GM12878 (cell line): ENCODE results near the gene LMBR1. TPM values are rescaled to one million over a fixed set of nuclear protein-coding genes. Genes with fewer than 3 reads are reported as not detected.

ENCODE experiments used
- ASH2L ChIP-seq: fragments of 300-600, 200-600 bp; sonication (generic); IDR thresholded peaks from 2 replicates; pipeline ENCODE4 v1.6.1; 2017; ENCODE audit warnings: low read depth, mild to moderate bottlenecking, borderline replicate concordance
- ATF3 ChIP-seq: IDR thresholded peaks from 2 replicates; pipeline ENCODE4 v1.6.1; 2011; ENCODE audit warnings: low read depth, mild to moderate bottlenecking, low read length, moderate library complexity, borderline replicate concordance; ENCODE audit errors: extremely low read depth
- BACH1 ChIP-seq: fragments of 450-650 bp; IDR thresholded peaks from 2 replicates; pipeline ENCODE4 v1.6.1; 2017; ENCODE audit warnings: mild to moderate bottlenecking, borderline replicate concordance
- BCL11A ChIP-seq: IDR thresholded peaks from 2 replicates; pipeline ENCODE4 v1.6.1; 2011; ENCODE audit warnings: low read depth, low read length
- BMI1 ChIP-seq: fragments of 450-650 bp; IDR thresholded peaks from 2 replicates; pipeline ENCODE4 v1.6.1; 2016; ENCODE audit warnings: mild to moderate bottlenecking, moderate library complexity, borderline replicate concordance
- BRCA1 ChIP-seq: IDR thresholded peaks from 2 replicates; pipeline ENCODE4 v1.6.1; 2011; ENCODE audit warnings: low read depth, low read length, improper control_type of control experiment
- CEBPB ChIP-seq, 2 experiments: fragments of 150-350 bp in 1 of 2; IDR thresholded peaks; 2 replicates each; pipeline ENCODE4 v1.6.1; 2012 to 2014; ENCODE audit warnings: low read depth in 2 of 2, low read length in 2 of 2, borderline replicate concordance in 1 of 2, inconsistent platforms in 1 of 2
- CREB1 ChIP-seq: IDR thresholded peaks from 2 replicates; pipeline ENCODE4 v1.6.1; 2012; ENCODE audit warnings: low read depth, mild to moderate bottlenecking, inconsistent platforms
- E2F4 ChIP-seq: IDR thresholded peaks from 2 replicates; pipeline ENCODE4 v1.6.1; 2012; ENCODE audit warnings: low read depth, low read length, improper control_type of control experiment
- EED ChIP-seq: sonication (generic); IDR thresholded peaks from 2 replicates; pipeline ENCODE4 v1.6.1; 2016; ENCODE audit warnings: antibody characterized with exemption, low read depth
- EP300 ChIP-seq, 2 experiments: fragments of 150-350 bp in 1 of 2; IDR thresholded peaks; 2 replicates each; pipeline ENCODE4 v1.6.1; 2011 to 2012; ENCODE audit warnings: low read depth in 2 of 2, low read length in 2 of 2, borderline replicate concordance in 1 of 2, improper control_type of control experiment in 1 of 2, inconsistent platforms in 1 of 2; ENCODE audit not compliant: control insufficient read depth in 1 of 2
- FOS ChIP-seq: IDR thresholded peaks from 3 replicates; pipeline ENCODE4 v1.6.1; 2011; ENCODE audit warnings: borderline replicate concordance; ENCODE audit not compliant: insufficient read length; ENCODE audit errors: extremely low read depth
- FOXK2 ChIP-seq: fragments of 450-650 bp; IDR thresholded peaks from 2 replicates; pipeline ENCODE4 v1.6.1; 2017; ENCODE audit warnings: mild to moderate bottlenecking, moderate library complexity
- IRF4 ChIP-seq: IDR thresholded peaks from 2 replicates; pipeline ENCODE4 v1.6.1; 2011; ENCODE audit warnings: low read depth, low read length
- KDM1A ChIP-seq: fragments of 200-600 bp; sonication (generic); IDR thresholded peaks from 2 replicates; pipeline ENCODE4 v1.6.1; 2016; ENCODE audit warnings: borderline replicate concordance
- MEF2A ChIP-seq: IDR thresholded peaks from 2 replicates; pipeline ENCODE4 v1.6.1; 2011; ENCODE audit warnings: low read depth, mild to moderate bottlenecking, low read length, moderate library complexity; ENCODE audit not compliant: insufficient read depth
- MEF2B ChIP-seq: fragments of 450-650 bp; IDR thresholded peaks from 2 replicates; pipeline ENCODE4 v1.6.1; 2018; ENCODE audit warnings: mild to moderate bottlenecking, moderate library complexity; ENCODE audit not compliant: partially characterized antibody, poor library complexity, severe bottlenecking
- NFYA ChIP-seq: IDR thresholded peaks from 2 replicates; pipeline ENCODE4 v1.6.1; 2011; ENCODE audit warnings: low read depth, mild to moderate bottlenecking, low read length, improper control_type of control experiment, borderline replicate concordance
- SIX5 ChIP-seq: IDR thresholded peaks from 2 replicates; pipeline ENCODE4 v1.6.1; 2011; ENCODE audit warnings: mild to moderate bottlenecking, low read depth, low read length, moderate library complexity; ENCODE audit not compliant: severe bottlenecking
- SMAD5 ChIP-seq: IDR thresholded peaks from 2 replicates; pipeline ENCODE4 v1.6.1; 2016; ENCODE audit warnings: antibody characterized with exemption, low read depth
- SP1 ChIP-seq: IDR thresholded peaks from one replicate; pipeline ENCODE4 v1.6.1; 2011; ENCODE audit warnings: low read depth, low read length
- SRF ChIP-seq, 2 experiments: IDR thresholded peaks; 2 replicates each; pipeline ENCODE4 v1.6.1; 2011; ENCODE audit warnings: low read depth in 2 of 2, low read length in 2 of 2, mild to moderate bottlenecking in 1 of 2, moderate library complexity in 1 of 2
- TAF1 ChIP-seq: IDR thresholded peaks from 2 replicates; pipeline ENCODE4 v1.6.1; 2011; ENCODE audit warnings: mild to moderate bottlenecking, low read depth, low read length, borderline replicate concordance
- TCF7 ChIP-seq: IDR thresholded peaks from 2 replicates; pipeline ENCODE4 v1.6.1; 2014; ENCODE audit warnings: antibody characterized with exemption, borderline replicate concordance
- ZNF24 ChIP-seq: fragments of 450-650 bp; IDR thresholded peaks from 2 replicates; pipeline ENCODE4 v1.6.1; 2017; ENCODE audit warnings: antibody characterized with exemption, mild to moderate bottlenecking
- ZSCAN29 ChIP-seq: fragments of 450-650 bp; IDR thresholded peaks from 2 replicates; pipeline ENCODE4 v1.6.1; 2017; ENCODE audit warnings: mild to moderate bottlenecking, moderate library complexity
- ZZZ3 ChIP-seq: IDR thresholded peaks from 2 replicates; pipeline ENCODE4 v1.6.1; 2011; ENCODE audit warnings: low read depth; ENCODE audit not compliant: control insufficient read depth, insufficient read length
- polyA plus RNA-seq, 11 experiments: library from polyadenylated mRNA; depleted of rRNA in 4 of 11; unstranded in 6 of 11; stranded (reverse) in 5 of 11; fragments of >200 nt; fragmentation: Nextera tagmentation in 4 of 11; fragmentation: Illumina TruSeq in 1 of 11; extraction: Ambion mirVana in 4 of 11; extraction: Trizol in 1 of 11; gene quantifications; 1 replicate in 1 of 11; 2 replicates in 10 of 11; pipeline versions ENCODE4 v1.2.1 to v1.2.3, GENCODE V29; 2011 to 2016; ENCODE audit warnings: inconsistent platforms in 2 of 11, missing spikeins in 2 of 11, low read depth in 1 of 11
- total RNA-seq, 4 experiments: library from RNA; depleted of rRNA in 3 of 4; stranded (reverse); fragments of >200 nt in 3 of 4; fragmentation: Illumina TruSeq in 1 of 4; extraction: Trizol in 1 of 4; gene quantifications; 2 replicates each; pipeline versions ENCODE4 v1.2.1 to v1.2.3, GENCODE V29; 2013 to 2021
- TF ChIP-seq, protein P1 (sequence below): fragments of 150-350 bp; IDR thresholded peaks from 2 replicates; pipeline ENCODE4 v1.6.1; 2014; ENCODE audit warnings: mild to moderate bottlenecking, low read depth, low read length

The LMBR1 gene
- total and polyA plus RNA-seq, 10 of the 15 experiments (the other 5 are each of a cell fraction or from before 2014, with no cell fraction given), result 4.0 to 63.5 (median 28.8) TPM

- TF ChIP-seq ZSCAN29 (no peak), BACH1 (no peak), ZNF24 (no peak), SP1 (no peak), NFYA (no peak), E2F4 (no peak), EP300 (IDR thresholded peaks at IDR 0.05; ENCODE audit: borderline replicate concordance in 1 of 2, control insufficient read depth in 1 of 2, low read depth in 2 of 2, low read length in 2 of 2) (no peak), BRCA1 (no peak), BCL11A (no peak), EED (0 out of 2 replicates have a peak, but pooled peaks have one; percentile 30), CEBPB (IDR thresholded peaks at IDR 0.05; ENCODE audit: borderline replicate concordance in 1 of 2, low read depth in 2 of 2, low read length in 2 of 2) (no peak), ZZZ3 (no peak), FOS (no peak), KDM1A (no peak), MEF2B (peak; percentile 28), ATF3 (no peak), SRF (IDR thresholded peaks at IDR 0.05; ENCODE audit: low read depth in 2 of 2, low read length in 2 of 2) (no peak), MEF2A (no peak), FOXK2 (no peak), IRF4 (0 out of 2 replicates have a peak, but pooled peaks have one; percentile 15), CREB1 (no peak), ASH2L (no peak), TCF7 (no peak), SIX5 (no peak), TAF1 (no peak), BMI1 (no peak), SMAD5 (no peak)
- TF ChIP-seq, protein P1, sequence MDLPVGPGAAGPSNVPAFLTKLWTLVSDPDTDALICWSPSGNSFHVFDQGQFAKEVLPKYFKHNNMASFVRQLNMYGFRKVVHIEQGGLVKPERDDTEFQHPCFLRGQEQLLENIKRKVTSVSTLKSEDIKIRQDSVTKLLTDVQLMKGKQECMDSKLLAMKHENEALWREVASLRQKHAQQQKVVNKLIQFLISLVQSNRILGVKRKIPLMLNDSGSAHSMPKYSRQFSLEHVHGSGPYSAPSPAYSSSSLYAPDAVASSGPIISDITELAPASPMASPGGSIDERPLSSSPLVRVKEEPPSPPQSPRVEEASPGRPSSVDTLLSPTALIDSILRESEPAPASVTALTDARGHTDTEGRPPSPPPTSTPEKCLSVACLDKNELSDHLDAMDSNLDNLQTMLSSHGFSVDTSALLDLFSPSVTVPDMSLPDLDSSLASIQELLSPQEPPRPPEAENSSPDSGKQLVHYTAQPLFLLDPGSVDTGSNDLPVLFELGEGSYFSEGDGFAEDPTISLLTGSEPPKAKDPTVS, result no peak
Measured at GRCh38 chr7:156896388-156897022, 3.5 kb upstream of the LMBR1 start (continued).
